Neural cell (in vitro differentiated cells): ENCODE results near the gene ZSWIM5. TPM values are rescaled to one million over a fixed set of nuclear protein-coding genes. Genes with fewer than 3 reads are reported as not detected.
"Not testable (repeated sequence)": the region's sequence is repeated elsewhere in the genome, so short reads cannot be mapped to it uniquely, and the experiment has no call there.

Experiments used
- H2AFZ ChIP-seq: fragments of 200-600, 300-800 bp; sonication (generic), shearing (Covaris generic); 2 replicates; pipeline ENCODE4 v1.6.0; 2014; ENCODE audit warnings: low read depth, mild to moderate bottlenecking, antibody characterized with exemption, low read length, moderate library complexity
- H3F3A ChIP-seq: fragments of 200-600 bp; shearing (Covaris generic); 2 replicates; pipeline ENCODE4 v1.6.1; 2016; ENCODE audit warnings: mild to moderate bottlenecking, moderate library complexity, mixed read lengths, antibody characterized with exemption, low read length; ENCODE audit not compliant: insufficient read depth, poor library complexity, severe bottlenecking
- H3K27ac ChIP-seq: fragments of 200-600, 300-800 bp; sonication (generic), shearing (Covaris generic); 2 replicates; pipeline ENCODE4 v1.5.1; 2014; ENCODE audit warnings: mild to moderate bottlenecking, low read length, moderate library complexity
- H3K27me3 ChIP-seq: fragments of 300-800, 200-600 bp; sonication (generic), shearing (Covaris generic); 2 replicates; pipeline ENCODE4 v1.6.0; 2014; ENCODE audit warnings: mild to moderate bottlenecking, low read depth, low read length, moderate library complexity; ENCODE audit not compliant: insufficient read depth
- H3K36me3 ChIP-seq: fragments of 300-800, 200-600 bp; sonication (generic), shearing (Covaris generic); 2 replicates; pipeline ENCODE4 v1.5.1; 2014; ENCODE audit warnings: mild to moderate bottlenecking, antibody characterized with exemption, low read length, moderate library complexity; ENCODE audit not compliant: insufficient read depth
- H3K4me2 ChIP-seq: fragments of 300-800, 200-600 bp; sonication (generic), shearing (Covaris generic); 2 replicates; pipeline ENCODE4 v1.6.0; 2014; ENCODE audit warnings: mild to moderate bottlenecking, low read length
- H3K4me3 ChIP-seq: fragments of 300-800, 200-600 bp; sonication (generic), shearing (Covaris generic); 2 replicates; pipeline ENCODE4 v1.5.1; 2014; ENCODE audit warnings: mild to moderate bottlenecking, low read length, moderate library complexity
- H3K79me2 ChIP-seq: fragments of 200-600 bp; shearing (Covaris generic); replicated peaks from 2 replicates; pipeline ENCODE4 v1.6.0; 2014; ENCODE audit warnings: mild to moderate bottlenecking, low read length, moderate library complexity; ENCODE audit not compliant: insufficient read depth
- H3K9ac ChIP-seq: fragments of 300-800, 200-600 bp; sonication (generic), shearing (Covaris generic); 2 replicates; pipeline ENCODE4 v1.6.1; 2016; ENCODE audit warnings: mild to moderate bottlenecking, low read length, mixed read lengths
- H3K9me2 ChIP-seq: fragments of 200-600 bp; shearing (Covaris generic); 2 replicates; pipeline ENCODE4 v1.6.1; 2016; ENCODE audit warnings: mild to moderate bottlenecking, low read length, mixed read lengths; ENCODE audit not compliant: insufficient read depth
- H3K9me3 ChIP-seq: fragments of 200-600, 300-800 bp; sonication (generic), shearing (Covaris generic); 2 replicates; pipeline ENCODE4 v1.6.1; 2016; ENCODE audit warnings: mild to moderate bottlenecking, mixed run types, low read length, moderate library complexity, mixed read lengths
- H4K20me1 ChIP-seq: fragments of 200-600 bp; shearing (Covaris generic); 2 replicates; pipeline ENCODE4 v1.6.1; 2016; ENCODE audit warnings: mild to moderate bottlenecking, mixed run types; ENCODE audit not compliant: insufficient read depth
- EP300 ChIP-seq: fragments of 450-650 bp; conservative IDR thresholded peaks from 2 replicates; pipeline ENCODE4 v1.6.1; 2014; ENCODE audit warnings: antibody characterized with exemption, mild to moderate bottlenecking, moderate library complexity; ENCODE audit not compliant: poor library complexity, severe bottlenecking
- EZH2 ChIP-seq: fragments of 200-600, 300-800 bp; shearing (Covaris generic), sonication (generic); IDR thresholded peaks from 2 replicates; pipeline ENCODE4 v1.6.1; 2014; ENCODE audit warnings: antibody characterized with exemption, low read length, borderline replicate concordance, mild to moderate bottlenecking; ENCODE audit not compliant: insufficient read depth, poor library complexity, severe bottlenecking
- MXI1 ChIP-seq: fragments of 450-650 bp; conservative IDR thresholded peaks from 2 replicates; pipeline ENCODE4 v1.6.1; 2014; ENCODE audit warnings: antibody characterized with exemption, mild to moderate bottlenecking; ENCODE audit not compliant: poor library complexity, severe bottlenecking
- POLR2AphosphoS5 ChIP-seq: IDR thresholded peaks from 2 replicates; pipeline ENCODE4 v1.6.1; 2012
- RAD21 ChIP-seq: fragments of 450-650 bp; conservative IDR thresholded peaks from 2 replicates; pipeline ENCODE4 v1.6.1; 2014; ENCODE audit warnings: antibody characterized with exemption, mild to moderate bottlenecking, moderate library complexity
- REST ChIP-seq: IDR thresholded peaks from 2 replicates; pipeline ENCODE4 v1.6.1; 2012; ENCODE audit warnings: borderline replicate concordance
- SMC3 ChIP-seq: fragments of 450-650 bp; conservative IDR thresholded peaks from 2 replicates; pipeline ENCODE4 v1.6.1; 2014; ENCODE audit warnings: antibody characterized with exemption, mild to moderate bottlenecking, moderate library complexity; ENCODE audit not compliant: poor library complexity
- TAF1 ChIP-seq: IDR thresholded peaks from 2 replicates; pipeline ENCODE4 v1.6.1; 2012; ENCODE audit warnings: low read depth
- polyA plus RNA-seq: library from polyadenylated mRNA; depleted of rRNA; stranded (reverse); fragments of >200 nt; gene quantifications from 2 replicates; pipeline ENCODE4 v1.2.3, GENCODE V29; 2014
- TF ChIP-seq, protein P1 (sequence below): fragments of 450-650 bp; IDR thresholded peaks from 2 replicates; pipeline ENCODE4 v1.5.1; 2014; ENCODE audit warnings: antibody characterized with exemption, mild to moderate bottlenecking, moderate library complexity; ENCODE audit not compliant: poor library complexity, severe bottlenecking

ZSWIM5 gene
- polyA plus RNA-seq, 1 donor from 2014 or later = 27.2 TPM

DNA sequence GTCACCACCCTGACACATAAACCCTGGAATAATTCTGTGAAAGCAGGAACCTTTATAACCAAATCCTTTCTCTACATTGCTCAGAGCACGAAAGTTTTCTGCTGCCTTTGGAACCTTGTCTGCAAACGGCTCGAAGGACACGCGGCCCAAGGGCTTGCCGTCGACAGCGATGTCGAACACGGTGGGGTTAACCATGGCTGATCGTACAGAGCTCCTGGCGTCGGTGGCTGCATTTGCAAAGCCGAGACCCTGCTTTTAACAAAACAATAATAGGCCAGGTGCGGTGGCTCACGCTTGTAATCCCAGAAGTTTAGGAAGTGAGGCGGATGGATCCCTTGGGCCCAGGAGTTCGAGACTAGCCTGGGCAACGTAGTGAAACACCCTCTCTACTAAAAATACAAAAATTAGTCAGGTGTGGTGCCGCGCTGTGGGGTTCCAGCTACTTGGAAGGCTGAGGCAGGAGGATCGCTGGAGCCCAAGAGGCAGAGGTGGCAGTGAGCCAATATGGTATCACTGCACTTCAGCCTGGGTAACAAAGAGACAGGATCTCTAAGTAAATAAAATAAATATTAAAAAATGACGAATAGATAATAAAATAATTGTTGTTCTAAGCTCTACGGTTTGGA lies 217.8 kb downstream of the ZSWIM5 start:
- no peaks in the 10 kb centered on the region for H3K9me3 ChIP-seq
- no peaks in the 10 kb centered on the region for H3F3A ChIP-seq
- no peak overlapping the region for H3K4me2 ChIP-seq
- no peak overlapping the region for H3K9ac ChIP-seq
- no peaks in the 10 kb centered on the region for H3K36me3 ChIP-seq
- no peak overlapping the region for H2AFZ ChIP-seq
- no peaks in the 10 kb centered on the region for H4K20me1 ChIP-seq
- H3K27me3 ChIP-seq = no peaks in the 10 kb centered on the region
- H3K4me3 ChIP-seq = no peak overlapping the region
- H3K79me2 ChIP-seq = peaks cover 6% of the 10 kb centered on the region
- TF ChIP-seq, protein P1, sequence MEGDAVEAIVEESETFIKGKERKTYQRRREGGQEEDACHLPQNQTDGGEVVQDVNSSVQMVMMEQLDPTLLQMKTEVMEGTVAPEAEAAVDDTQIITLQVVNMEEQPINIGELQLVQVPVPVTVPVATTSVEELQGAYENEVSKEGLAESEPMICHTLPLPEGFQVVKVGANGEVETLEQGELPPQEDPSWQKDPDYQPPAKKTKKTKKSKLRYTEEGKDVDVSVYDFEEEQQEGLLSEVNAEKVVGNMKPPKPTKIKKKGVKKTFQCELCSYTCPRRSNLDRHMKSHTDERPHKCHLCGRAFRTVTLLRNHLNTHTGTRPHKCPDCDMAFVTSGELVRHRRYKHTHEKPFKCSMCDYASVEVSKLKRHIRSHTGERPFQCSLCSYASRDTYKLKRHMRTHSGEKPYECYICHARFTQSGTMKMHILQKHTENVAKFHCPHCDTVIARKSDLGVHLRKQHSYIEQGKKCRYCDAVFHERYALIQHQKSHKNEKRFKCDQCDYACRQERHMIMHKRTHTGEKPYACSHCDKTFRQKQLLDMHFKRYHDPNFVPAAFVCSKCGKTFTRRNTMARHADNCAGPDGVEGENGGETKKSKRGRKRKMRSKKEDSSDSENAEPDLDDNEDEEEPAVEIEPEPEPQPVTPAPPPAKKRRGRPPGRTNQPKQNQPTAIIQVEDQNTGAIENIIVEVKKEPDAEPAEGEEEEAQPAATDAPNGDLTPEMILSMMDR = no peak
- no peak for TF ChIP-seq RAD21
- TF ChIP-seq EZH2 = no peak
- no peak for TF ChIP-seq REST
- no peak for TF ChIP-seq SMC3
- no peak for TF ChIP-seq POLR2AphosphoS5
- TF ChIP-seq MXI1 = no peak
- TF ChIP-seq TAF1 = no peak
- no peak for TF ChIP-seq EP300
- no peaks in the 10 kb centered on the region for H3K9me2 ChIP-seq
- H3K27ac ChIP-seq = no peak overlapping the region

- Histone ChIP-seq H2AFZ (peak overlapping the region; percentile 58), H3K9me2 (no peaks in the 10 kb centered on the region), H4K20me1 (no peaks in the 10 kb centered on the region), H3K36me3 (no peaks in the 10 kb centered on the region), H3K9me3 (no peaks in the 10 kb centered on the region), H3K27me3 (no peaks in the 10 kb centered on the region), H3K79me2 (peaks cover 6% of the 10 kb centered on the region), H3K4me2 (peak overlapping the region; percentile 71), H3K4me3 (peak overlapping the region; percentile 87), H3K27ac (no peak overlapping the region), H3F3A (no peaks in the 10 kb centered on the region), H3K9ac (peak overlapping the region; percentile 54)
- TF ChIP-seq RAD21 (no peak), SMC3 (no peak), MXI1 (no peak), TAF1 (no peak), EZH2 (no peak), POLR2AphosphoS5 (no peak)
These were observed 220.6 kb downstream of the ZSWIM5 start for GRCh38 chr1:44985747-44986359.

GRCh38 chr1:44977372-44977771 lies 229.0 kb downstream of the ZSWIM5 start:
- H3K4me2 ChIP-seq, H3K36me3 ChIP-seq, H3K9me3 ChIP-seq, H3K4me3 ChIP-seq, H3F3A ChIP-seq, H3K79me2 ChIP-seq, H4K20me1 ChIP-seq, H3K27me3 ChIP-seq, H3K9me2 ChIP-seq, H3K27ac ChIP-seq, H3K9ac ChIP-seq, H2AFZ ChIP-seq: not testable (repeated sequence)
